ENCODE results near the gene RASGRF2. TPM values are rescaled to one million over a fixed set of nuclear protein-coding genes. Genes with fewer than 3 reads are reported as not detected.
"Not testable (repeated sequence)": the region's sequence is repeated elsewhere in the genome, so short reads cannot be mapped to it uniquely, and the experiment has no call there.

RASGRF2 gene
- total RNA-seq, 1 donor from 2014 or later, result 19.4 TPM

DNA sequence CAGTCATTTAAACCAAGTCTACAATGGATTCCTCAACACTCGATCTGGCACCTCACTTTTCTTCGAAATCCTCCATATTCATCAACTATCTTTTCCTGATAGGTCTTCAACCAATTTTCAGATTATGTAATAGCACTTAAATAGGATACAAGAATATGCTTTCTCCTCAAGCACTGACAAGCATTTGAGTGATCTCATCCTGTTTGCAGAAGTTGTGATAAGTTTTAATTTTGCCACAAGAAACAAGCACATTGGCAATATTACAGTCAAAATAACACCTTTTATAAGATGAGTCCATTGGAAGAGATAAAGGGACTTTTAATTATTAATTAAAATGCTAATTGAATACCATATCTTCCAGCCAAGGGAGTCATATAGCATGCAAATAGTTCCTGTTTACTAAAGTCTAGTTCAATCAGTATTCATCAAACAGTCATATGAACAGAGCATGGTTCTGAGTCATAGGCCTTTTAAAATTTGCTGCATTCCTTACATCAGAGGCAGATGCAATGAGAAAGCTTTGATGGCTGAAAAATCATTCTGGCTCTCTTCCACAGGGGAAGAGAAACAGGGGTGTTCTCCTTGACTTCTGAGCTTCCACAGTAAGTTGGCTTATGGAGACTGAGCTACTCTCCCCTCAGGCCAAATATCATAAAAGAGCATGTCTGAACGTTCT is 308.5 kb downstream of the RASGRF2 start:
- H3K9me3 Mint-ChIP-seq, result peaks cover 24% of the 10 kb centered on the region
- no peaks in the 10 kb centered on the region for H3K27me3 Mint-ChIP-seq (ENCODE audit: low read depth)
- H3K4me3 Mint-ChIP-seq (ENCODE audit: low read depth), result no peak overlapping the region
- DNase-seq (ENCODE audit: low spot score), result no peak
- H3K4me1 Mint-ChIP-seq (ENCODE audit: low read depth), result peaks cover 3% of the 10 kb centered on the region
- intact Hi-C loops (cut with micrococcal nuclease), result no loop called here
- H3K27ac Mint-ChIP-seq, result no peak overlapping the region
- H3K36me3 Mint-ChIP-seq (ENCODE audit: low read depth), result peaks cover 14% of the 10 kb centered on the region

GRCh38 chr5:81269751-81270393 is 309.7 kb downstream of the RASGRF2 start:
- Mint-ChIP-seq H3K27ac (no peak overlapping the region), H3K36me3 (ENCODE audit: low read depth) (peaks cover 20% of the 10 kb centered on the region), H3K4me1 (ENCODE audit: low read depth) (peaks cover 4% of the 10 kb centered on the region), H3K9me3 (peaks cover 37% of the 10 kb centered on the region), H3K4me3 (ENCODE audit: low read depth) (no peak overlapping the region), H3K27me3 (ENCODE audit: low read depth) (no peaks in the 10 kb centered on the region)
- no peak for DNase-seq (ENCODE audit: low spot score)
- intact Hi-C loops (cut with micrococcal nuclease), result no loop called here

DNA sequence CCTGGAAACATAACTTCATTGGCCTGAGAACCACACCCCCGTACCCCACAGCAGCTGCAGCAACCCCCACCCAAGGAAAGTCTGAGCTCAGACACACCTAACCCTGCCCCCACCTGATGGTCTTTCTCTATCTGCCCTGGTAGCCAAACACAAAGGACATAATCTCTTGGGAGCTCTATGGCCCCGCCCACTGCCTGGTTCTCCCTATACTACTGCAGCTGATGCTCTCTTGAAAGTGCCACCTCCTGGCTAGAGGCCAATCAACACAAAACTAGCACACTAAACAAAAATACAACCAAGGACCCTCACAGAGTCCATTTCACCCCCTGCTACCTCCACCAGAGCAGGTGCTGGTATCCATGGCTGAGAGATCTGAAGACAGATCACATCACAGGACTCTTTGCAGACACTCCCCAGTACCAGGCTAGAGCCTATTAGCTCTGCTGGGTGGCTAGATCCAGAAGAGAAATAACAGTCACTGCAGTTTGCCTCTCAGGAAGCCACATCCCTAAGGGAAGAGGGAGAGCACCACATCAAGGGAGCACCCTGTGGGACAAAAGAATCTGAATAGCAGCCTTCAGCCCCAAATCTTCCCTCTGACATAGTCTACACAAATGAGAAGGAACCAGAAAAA is 310.3 kb downstream of the RASGRF2 start:
- H3K4me3 Mint-ChIP-seq (ENCODE audit: low read depth); intact Hi-C loops (cut with micrococcal nuclease); H3K27ac Mint-ChIP-seq; DNase-seq (ENCODE audit: low spot score); H3K4me1 Mint-ChIP-seq (ENCODE audit: low read depth); H3K27me3 Mint-ChIP-seq (ENCODE audit: low read depth): not testable (repeated sequence)
- Mint-ChIP-seq H3K9me3 (peaks cover 43% of the 10 kb centered on the region), H3K36me3 (ENCODE audit: low read depth) (peaks cover 26% of the 10 kb centered on the region)

Data from activated T-helper 2 cell treated with anti-CD3 and anti-CD28 coated beads, Interferon-gamma antibody, Interleukin-2, Interleukin-4, amounts not matched to agents 10 μg/mL and 5 μg/mL and 100 μg/mL, durations not matched to agents 14 hours and 24 hours and 36 hours (primary cell).